ENCODE measurements around the gene RBBP6.
A peak's percentile ranks its signal among the peaks of the same experiment; 100 is the strongest.

Gene RBBP6

DNA sequence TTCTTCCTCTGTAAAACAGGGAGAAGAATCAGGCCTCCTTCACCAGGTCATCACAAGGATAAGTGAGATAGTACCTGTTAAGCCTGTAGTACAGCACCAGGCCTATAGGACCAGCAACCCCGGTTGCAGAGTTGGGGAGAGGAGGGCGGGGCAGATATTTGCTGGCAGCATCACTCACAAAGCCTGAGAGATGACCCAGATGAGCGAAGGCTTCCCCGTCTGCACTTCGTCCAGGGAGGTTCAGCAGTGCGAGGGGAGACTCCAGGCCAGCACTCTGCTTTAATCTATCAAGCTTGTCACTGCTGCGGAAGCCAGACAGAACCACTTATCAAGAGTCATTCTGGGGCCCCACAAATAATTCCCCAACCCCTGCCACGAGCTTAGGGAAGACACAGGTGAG is 15.8 kb upstream of the RBBP6 start:
- DNase-seq (ENCODE audit: low spot score), result no peak

DNA sequence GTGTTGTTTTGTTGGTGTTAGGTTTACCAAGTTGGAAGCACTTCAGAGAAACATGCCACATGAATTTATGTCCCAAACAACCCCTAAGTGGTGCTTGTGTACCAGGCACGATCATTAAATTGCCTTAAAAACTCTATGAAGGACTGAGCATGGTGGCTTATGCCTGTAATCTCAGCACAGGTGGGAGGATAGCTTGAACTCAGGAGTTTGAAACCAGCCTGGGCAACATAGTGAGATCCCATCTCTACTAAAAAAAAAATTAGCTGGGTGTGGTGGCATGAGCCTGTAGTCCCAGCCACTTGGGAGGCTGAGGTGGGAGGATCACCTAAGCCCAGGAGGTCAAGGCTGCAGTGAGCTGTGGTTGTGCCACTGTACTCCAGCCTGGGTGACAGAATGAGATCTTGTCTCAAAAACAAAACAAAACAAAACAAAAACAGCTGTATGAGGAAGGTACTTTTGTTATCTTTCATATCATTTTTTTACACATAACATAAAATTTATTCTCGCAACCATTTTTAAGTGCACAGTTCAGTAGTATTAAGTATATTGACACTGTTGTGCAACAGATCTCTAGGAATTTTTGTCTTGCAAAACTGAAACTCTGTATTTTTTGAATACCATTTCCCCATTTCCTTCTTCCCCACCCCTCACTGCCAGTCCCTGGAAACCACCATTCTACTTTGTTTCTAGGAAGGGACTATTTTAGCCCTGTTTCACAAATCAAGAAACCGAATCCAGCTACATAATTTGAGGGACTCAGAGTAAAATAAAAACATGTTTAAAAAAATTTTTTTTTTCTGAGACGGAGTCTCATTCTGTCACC is 14.3 kb upstream of the RBBP6 start:
- no peak for DNase-seq (ENCODE audit: low spot score)

DNA sequence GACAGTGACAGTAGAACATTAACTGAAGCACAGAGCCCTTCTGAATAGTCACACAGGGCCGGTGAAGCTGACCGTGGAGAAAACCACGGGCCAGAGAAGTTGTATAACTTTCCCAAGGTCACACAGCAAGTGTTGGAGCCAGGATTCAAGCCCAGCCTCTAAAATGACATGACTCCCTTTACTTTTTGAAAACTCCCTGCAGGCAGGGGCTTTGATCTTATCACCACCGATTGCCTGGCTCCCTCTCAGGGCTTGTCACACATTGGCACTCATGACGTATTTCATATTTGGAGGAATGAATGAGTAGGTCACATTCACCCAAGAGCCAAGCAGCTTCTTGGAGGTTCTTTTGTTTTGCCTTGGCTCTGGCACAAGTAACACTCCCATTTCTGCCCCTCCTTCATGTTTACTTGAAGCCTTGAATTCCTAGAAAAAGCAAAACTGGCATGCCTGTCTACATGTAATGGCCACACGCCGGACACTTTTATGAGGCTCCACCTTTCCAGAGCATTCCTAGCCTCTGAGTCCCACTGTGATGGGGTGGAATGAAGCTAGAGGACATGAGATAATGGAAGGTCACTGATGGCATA is 13.3 kb upstream of the RBBP6 start:
- no peak for DNase-seq (ENCODE audit: low spot score)

DNA sequence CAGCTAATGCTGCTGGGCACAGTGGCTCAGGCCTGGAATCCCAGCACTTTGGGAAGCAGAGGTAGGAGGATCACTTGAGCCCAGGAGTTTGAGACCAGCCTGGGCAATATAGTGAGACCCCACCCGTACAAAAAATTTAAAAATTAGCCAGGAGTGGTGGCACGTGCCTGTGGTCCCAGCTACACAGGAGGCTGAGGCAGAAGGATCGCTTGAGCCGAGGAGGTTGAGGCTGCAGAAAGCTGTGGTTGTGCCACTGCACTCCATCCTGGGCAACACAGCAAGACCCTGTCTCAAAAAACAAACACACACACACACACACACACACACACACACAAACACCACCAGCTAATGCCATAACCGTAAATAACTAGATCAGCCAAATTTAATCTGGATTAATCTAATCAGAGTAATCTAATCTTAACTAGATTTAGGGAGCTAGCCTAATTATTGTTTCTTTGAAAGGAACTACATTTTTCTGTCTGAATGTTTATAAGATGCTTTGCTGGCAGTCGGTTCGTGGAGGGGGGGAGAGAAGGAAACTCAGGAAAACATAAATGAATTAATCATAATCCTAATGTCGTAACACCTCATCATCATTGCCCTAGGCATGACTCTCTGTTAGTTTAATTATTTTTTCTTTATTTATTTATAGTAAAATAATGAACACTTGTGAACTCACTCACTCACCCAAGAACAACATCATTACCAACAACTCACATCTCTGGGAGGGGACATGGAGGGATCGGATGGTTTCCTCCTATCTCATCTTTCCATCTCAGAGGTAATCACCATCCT is 12.5 kb upstream of the RBBP6 start:
- DNase-seq (ENCODE audit: low spot score), result no peak

DNA sequence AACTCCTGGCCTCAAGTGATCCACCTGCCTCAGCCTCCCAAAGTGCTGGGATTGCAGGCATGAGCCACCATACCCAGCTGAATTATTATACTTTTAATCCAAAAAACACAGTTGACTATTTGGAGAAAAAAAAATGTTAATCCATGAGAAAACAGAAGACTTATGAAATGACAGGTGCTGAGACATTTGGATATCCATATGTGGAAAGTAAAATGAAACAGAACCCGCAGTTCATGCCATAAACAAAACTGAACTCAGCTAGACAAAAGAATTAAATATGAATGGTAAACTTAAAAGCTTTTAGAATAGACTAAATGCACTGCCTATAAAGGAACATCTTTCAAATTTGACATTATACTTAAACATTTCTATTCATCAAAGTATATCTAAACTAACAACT is 8.2 kb upstream of the RBBP6 start:
- no peak for DNase-seq (ENCODE audit: low spot score)

DNA sequence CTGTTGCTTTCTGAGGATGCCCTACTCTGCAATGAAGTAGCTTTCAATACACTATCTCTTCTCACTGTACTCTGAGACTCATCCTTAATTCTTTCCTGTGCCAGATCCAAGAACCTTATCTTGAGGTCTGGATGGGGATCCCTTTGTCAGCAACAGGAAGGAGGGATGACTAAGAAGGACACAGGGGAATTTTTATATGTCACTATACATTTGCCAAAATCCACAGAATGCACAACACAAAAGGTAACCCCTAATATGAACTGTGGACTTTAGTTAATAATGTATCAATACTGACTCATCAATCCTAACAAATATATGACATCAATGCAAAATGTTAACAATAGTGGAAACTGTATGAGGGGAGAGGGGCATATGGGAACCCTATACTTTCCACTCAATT is 4.7 kb upstream of the RBBP6 start:
- no peak for DNase-seq (ENCODE audit: low spot score)

DNA sequence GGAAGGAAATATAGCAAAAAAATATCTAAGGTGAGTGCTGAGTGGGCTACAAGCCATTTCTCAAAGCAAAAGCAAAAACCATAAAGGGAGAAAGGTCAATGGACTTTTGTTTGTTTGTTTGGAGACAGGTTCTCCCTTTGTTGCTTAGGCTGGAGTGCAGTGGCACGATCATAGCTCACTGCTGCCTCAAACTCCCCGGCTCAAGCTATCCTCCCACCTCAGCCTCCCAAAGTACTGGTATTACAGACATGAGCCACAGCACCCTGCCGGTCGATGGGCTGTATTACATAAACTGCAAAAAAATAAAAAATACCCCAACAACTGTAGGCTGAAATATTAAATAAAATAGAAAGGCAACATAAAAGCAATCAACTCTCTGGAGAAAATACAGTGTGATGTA is 3.5 kb upstream of the RBBP6 start:
- DNase-seq (ENCODE audit: low spot score), result no peak

DNA sequence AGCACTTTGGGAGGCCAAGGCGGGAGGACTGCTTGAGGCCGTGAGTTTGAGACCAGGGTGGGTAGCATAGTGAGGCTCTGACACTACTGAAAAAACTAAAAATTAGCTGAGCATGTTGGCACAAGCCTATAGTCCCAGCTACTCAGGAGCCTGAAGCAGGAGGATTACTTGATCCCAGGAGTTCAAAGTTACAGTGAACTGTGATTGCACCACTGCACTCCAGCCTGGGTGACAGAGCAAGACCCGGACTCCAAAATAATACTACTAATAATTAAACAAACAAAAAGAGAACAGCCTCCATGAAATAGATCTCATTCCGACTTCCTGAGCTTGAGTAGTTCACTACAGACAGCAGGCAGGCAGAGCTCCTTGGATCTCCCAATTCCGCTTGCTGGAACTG is 2.7 kb upstream of the RBBP6 start:
- DNase-seq (ENCODE audit: low spot score), result no peak

- DNase-seq (ENCODE audit: low spot score), result no peak
Measured at GRCh38 chr16:24537474-24538337, 1.7 kb upstream of the RBBP6 start.

- DNase-seq (ENCODE audit: low spot score), result peak; percentile 69
Measured at GRCh38 chr16:24538756-24539294, 541 bp upstream of the RBBP6 start.

DNA sequence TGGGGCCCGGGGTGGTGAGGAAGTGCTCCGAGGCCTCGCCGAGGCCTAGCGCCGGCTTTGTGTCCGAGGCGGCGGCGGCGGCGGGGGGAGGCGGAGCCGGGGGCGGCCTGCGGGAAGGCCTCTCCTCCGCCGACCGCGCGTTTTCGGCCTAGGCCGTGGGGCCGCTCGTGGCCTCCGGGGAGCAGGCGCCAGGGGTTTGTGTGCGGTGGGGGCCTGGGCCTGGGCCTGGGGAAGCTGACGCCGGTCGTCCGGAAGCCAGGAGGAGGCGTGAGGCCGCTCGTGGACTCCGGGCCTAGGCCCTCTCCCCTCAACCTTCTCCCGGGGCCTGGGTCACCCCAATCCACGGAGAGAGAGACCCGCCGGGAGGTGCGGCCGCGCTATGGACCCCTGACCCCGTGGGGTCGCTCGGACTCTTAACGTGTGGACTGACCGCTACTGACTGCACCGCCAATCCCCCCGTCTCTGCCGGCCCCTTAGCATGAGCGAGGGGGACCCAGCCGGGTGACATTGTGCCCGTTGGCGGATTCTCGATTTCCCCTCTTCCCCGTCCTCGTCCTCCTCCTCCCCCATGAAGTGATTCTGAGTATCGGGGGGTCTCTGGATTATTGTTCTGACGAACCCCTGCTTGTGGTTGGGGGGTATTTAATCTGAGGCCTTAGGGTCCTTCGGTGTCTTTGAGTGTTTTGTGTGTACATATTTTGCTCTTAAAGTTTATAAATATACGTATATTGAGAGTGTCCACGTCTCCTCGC is 660 bp downstream of the RBBP6 start:
- DNase-seq (ENCODE audit: low spot score), result peak; percentile 11

DNA sequence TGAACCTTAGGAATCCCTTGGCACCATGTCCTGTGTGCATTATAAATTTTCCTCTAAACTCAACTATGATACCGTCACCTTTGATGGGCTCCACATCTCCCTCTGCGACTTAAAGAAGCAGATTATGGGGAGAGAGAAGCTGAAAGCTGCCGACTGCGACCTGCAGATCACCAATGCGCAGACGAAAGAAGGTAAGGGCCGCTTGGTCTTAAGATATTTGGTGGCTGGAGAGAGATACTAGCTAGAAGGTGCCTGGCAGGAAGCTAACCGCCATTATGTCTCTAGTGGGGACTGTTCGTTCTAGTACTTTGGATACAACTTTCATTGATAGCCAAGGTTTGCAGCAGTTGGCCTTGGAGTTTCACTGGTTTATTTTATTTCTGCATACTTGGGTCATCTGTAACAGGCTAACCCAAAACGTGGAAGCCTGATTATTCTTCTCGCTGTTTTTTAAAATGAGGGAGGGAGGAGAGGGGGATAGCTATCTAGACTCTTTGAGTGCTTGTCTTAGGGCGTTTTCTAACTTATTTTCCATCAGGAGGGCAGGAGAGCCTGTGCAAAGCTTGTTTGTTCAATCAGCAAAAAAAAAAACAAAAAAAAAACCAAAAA is 1.3 kb downstream of the RBBP6 start:
- peak; percentile 9 for DNase-seq (ENCODE audit: low spot score)

- no peak for DNase-seq (ENCODE audit: low spot score)
Measured at GRCh38 chr16:24541233-24541933, 2.0 kb downstream of the RBBP6 start.

DNA sequence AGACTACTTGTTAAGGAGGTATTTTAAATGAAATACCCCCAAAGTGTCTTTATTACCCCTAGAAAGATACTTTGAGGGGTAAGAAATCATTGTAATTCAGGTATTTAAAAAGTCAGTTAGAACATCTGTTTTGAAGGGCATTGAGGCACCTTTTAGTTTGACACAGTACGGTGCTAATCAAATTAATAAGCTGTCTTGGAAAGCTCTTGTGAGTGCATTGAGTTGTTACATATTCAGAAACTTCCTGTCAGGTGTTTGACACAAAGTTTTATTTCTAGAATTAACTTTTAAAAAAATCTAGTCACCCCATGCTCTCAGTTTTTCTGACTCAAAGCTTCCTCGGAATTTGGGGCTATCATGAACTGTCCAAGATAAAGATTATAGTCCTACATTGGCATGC is 4.6 kb downstream of the RBBP6 start:
- no peak for DNase-seq (ENCODE audit: low spot score)

DNA sequence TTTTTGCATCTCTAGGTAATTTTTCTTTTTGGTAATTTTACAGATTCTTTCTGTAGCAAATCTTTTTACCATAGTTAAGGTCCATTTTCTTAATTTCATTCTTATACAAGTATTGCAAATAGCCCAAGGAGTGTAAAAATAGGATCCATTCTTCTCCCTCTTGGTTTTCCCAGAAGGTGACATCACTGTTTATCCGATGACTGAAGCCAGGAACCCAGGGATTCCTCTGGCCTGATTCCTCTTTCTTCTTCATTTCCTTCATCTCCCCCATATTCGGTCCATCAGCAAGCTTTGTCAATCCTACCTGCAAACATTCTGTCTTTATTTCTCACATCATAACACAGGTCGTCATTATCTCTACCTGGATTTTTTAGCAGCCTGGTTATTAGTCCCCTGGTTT is 5.3 kb downstream of the RBBP6 start:
- no peak for DNase-seq (ENCODE audit: low spot score)

DNA sequence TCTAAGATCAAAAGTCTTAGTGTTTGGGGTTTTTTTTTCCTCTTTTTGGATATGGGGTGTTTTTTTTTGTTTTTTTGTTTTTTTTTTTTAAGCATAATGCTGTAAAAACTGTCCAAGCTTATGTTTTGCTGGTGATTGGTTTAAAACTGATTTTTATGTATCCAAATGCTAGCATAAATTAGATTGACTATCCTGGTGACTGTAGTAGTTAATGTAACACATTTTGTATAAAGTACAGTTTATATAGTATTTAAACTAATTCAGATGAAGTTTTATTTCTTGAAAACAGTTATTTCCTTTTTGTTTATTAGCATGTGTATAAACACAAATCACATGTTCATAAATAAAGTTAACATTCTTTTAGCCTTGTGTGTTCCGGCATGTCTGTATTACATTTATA is 10.9 kb downstream of the RBBP6 start:
- no peak for DNase-seq (ENCODE audit: low spot score)

DNA sequence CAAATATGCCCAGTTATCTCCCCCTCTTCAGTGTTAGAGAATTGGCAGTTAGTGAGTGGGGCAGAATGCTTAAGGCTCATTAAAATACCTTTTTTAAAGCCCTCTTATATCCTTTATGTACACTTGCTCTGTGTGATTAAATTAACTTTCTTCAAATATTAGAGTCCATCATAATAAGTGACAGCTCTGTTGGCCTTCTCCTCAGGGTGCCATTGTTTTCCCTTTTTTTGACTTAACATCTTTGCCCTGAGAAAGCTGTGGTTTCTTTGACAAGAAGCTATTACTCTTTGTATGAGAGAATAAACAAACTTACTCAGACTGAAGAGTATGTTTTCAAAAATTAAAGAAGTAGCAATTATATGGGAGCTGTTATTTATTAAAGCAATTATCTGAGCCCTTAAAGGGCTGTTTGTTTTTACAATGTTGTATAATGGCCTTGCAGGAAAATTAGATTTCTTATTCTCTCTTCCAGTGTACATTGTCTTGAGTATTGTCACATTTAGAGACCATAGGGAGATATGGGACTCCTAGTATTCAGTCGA is 13.4 kb downstream of the RBBP6 start:
- no peak for DNase-seq (ENCODE audit: low spot score)

DNA sequence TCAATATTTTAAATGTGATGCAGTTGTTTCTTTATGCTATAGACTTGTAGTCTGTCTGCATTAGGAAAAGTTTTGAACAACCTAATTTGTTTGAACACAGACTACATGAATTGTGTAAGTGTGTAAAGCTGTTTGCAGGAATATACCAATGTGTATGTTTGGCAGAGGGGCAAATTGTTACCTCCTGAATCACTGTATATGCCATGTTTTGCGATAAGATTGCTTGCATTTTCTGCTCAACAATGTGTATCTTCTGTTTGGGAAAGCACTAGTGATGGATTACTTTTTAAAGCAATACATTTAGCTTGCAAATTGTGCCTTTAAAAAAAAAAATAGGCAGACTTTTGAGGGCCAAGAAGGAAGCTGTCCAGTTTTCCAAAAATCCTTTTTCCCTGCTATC is 14.6 kb downstream of the RBBP6 start:
- DNase-seq (ENCODE audit: low spot score), result no peak

DNA sequence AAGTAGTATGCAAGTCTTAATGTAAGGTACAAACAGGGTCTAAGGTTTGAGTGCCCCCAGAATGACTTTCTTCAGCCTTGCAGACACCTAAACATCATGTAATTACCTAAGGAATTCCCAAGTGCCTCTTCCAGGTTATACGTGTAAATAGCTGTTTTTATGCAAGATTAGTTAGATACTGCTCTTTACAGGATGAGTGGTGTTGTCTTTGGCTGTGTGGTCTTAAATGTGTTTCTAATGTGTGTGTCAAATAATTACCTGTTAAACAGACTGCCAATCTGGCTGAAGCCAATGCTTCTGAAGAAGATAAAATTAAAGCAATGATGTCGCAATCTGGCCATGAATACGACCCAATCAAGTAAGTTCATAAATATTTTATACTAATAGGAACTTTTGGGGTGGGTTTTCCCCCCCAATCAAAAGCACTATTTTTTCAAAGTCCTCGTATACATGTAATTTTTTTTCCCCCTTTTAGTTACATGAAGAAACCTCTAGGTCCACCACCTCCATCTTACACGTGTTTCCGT is 16.0 kb downstream of the RBBP6 start:
- DNase-seq (ENCODE audit: low spot score), result no peak

GRCh38 chr16:24562811-24563210 is 23.4 kb downstream of the RBBP6 start:
- no peak for DNase-seq (ENCODE audit: low spot score)
